Neutrophil (primary cell): Measurements from ENCODE around the gene SERPINC1.
"Not testable (repeated sequence)": the region's sequence is repeated elsewhere in the genome, so short reads cannot be mapped to it uniquely, and the experiment has no call there.

Experiments
- H3K27ac ChIP-seq: fragments of 200-600 bp; sonication (generic); 2 replicates; pipeline ENCODE4 v1.5.1; 2016; ENCODE audit warnings: mild to moderate bottlenecking, moderate library complexity
- H3K27me3 ChIP-seq: fragments of 200-600 bp; sonication (generic); 2 replicates; pipeline ENCODE4 v1.6.0; 2016; ENCODE audit warnings: mild to moderate bottlenecking
- H3K36me3 ChIP-seq: fragments of 200-600 bp; sonication (generic); 2 replicates; pipeline ENCODE4 v1.5.1; 2017
- H3K4me1 ChIP-seq, 2 experiments: fragments of 200-600 bp in 1 of 2; sonication (generic) in 1 of 2; 1 replicate in 1 of 2; 2 replicates in 1 of 2; pipeline versions ENCODE4 v1.5.1 to v1.6.1; 2013 to 2016; ENCODE audit warnings: low read depth in 1 of 2, low read length in 1 of 2, mild to moderate bottlenecking in 1 of 2, moderate library complexity in 1 of 2; ENCODE audit not compliant: control insufficient read depth in 1 of 2, insufficient read depth in 1 of 2
- H3K4me3 ChIP-seq, 2 experiments: fragments of 200-600 bp in 1 of 2; sonication (generic) in 1 of 2; 1 replicate in 1 of 2; 2 replicates in 1 of 2; pipeline ENCODE4 v1.5.1; 2013 to 2016; ENCODE audit warnings: low read depth in 1 of 2, low read length in 1 of 2, mild to moderate bottlenecking in 1 of 2, moderate library complexity in 1 of 2
- H3K9me3 ChIP-seq: fragments of 200-600 bp; sonication (generic); 2 replicates; pipeline ENCODE4 v1.5.1; 2016
- TF ChIP-seq, protein P1 (sequence below): fragments of 200-600 bp; sonication (generic); IDR thresholded peaks from 2 replicates; pipeline ENCODE4 v1.5.1; 2016; ENCODE audit warnings: antibody characterized with exemption

SERPINC1 gene

GRCh38 chr1:173865468-173866164 is 51.5 kb downstream of the SERPINC1 start:
- Histone ChIP-seq H3K4me3 (no peak overlapping the region), H3K36me3 (peaks cover 41% of the 10 kb centered on the region), H3K4me1 (peaks cover 41 to 52% of the 10 kb centered on the region in 2 experiments), H3K9me3 (no peaks in the 10 kb centered on the region), H3K27me3 (no peaks in the 10 kb centered on the region), H3K27ac (peak overlapping the region; percentile 95)
- TF ChIP-seq, protein P1, sequence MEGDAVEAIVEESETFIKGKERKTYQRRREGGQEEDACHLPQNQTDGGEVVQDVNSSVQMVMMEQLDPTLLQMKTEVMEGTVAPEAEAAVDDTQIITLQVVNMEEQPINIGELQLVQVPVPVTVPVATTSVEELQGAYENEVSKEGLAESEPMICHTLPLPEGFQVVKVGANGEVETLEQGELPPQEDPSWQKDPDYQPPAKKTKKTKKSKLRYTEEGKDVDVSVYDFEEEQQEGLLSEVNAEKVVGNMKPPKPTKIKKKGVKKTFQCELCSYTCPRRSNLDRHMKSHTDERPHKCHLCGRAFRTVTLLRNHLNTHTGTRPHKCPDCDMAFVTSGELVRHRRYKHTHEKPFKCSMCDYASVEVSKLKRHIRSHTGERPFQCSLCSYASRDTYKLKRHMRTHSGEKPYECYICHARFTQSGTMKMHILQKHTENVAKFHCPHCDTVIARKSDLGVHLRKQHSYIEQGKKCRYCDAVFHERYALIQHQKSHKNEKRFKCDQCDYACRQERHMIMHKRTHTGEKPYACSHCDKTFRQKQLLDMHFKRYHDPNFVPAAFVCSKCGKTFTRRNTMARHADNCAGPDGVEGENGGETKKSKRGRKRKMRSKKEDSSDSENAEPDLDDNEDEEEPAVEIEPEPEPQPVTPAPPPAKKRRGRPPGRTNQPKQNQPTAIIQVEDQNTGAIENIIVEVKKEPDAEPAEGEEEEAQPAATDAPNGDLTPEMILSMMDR = no peak

- Histone ChIP-seq H3K27ac (peak overlapping the region; percentile 0), H3K4me3 (no peak overlapping the region), H3K36me3 (peaks cover 36% of the 10 kb centered on the region), H3K27me3 (no peaks in the 10 kb centered on the region), H3K4me1 (peaks cover 28 to 40% of the 10 kb centered on the region in 2 experiments), H3K9me3 (no peaks in the 10 kb centered on the region)
- TF ChIP-seq, protein P1 = no peak
Observed at GRCh38 chr1:173864179-173864867, 52.8 kb downstream of the SERPINC1 start.

DNA sequence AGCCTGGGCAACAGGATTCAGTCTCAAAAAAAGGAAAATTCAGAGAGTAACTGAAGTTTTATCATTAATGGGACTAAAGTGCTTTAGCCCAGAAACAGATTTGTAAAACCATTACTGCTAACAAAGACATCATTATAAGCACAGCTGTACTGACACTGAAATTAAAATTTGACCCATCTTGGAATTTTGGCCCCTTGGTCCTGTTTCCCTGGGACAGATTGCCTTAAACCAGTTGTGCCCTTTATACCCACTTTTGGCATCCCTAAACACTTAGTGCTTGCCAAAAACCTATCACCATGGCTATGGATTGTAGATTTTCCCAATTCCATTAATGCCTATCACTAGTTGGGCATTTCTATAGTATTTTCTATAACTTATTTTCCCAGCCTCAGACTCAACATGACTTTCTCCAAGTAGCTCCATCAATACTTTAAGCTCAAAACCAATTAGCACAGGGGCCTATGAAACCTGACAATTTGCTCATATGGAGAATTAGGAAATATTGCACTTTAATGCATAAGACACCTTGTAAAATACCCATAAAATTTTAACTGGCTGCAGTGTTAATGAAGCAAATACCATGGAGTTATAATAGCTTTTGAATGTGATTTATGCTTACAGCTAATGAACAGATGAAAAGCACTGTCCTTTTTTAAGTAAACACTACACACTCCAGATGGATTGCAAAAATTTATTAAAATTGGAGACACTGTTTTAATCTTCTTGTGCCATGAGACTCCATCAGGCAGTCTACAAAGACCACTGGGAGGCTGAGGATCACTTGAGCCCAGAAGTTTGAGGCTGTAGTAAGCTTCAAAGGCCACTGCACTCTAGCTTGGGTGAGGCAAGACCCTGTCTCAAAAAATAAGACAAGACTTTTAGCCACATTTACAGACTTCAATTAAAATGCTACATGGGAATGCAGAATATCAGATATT is 53.6 kb downstream of the SERPINC1 start:
- no peaks in the 10 kb centered on the region for H3K9me3 ChIP-seq
- TF ChIP-seq, protein P1 = no peak
- no peaks in the 10 kb centered on the region for H3K27me3 ChIP-seq
- H3K4me1 ChIP-seq = peaks cover 21 to 31% of the 10 kb centered on the region in 2 experiments
- H3K36me3 ChIP-seq = peaks cover 36% of the 10 kb centered on the region
- peak overlapping the region; percentile 0 for H3K27ac ChIP-seq
- no peak overlapping the region for H3K4me3 ChIP-seq

DNA sequence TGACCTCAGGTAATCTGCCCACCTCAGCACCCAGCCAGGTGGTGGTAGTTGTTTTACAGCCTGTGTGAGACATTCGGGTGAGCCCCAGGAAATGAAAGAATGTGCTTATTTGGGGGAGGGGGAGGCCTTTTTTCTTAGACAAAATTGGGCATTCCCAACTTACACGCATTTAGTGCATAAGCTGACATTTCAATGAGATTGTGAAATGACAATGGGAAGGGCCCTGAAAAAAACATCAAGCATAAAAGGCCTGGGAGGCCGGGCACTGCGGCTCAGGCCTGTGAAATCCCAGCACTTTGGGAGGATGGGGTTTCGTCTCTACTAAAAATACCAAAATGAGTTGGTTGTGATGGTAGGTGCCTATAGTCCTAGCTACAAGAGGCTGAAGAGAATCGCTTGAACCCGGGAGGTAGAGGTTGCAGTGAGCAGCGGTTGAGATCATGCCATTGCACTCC is 54.3 kb downstream of the SERPINC1 start:
- H3K4me1 ChIP-seq = peaks cover 21 to 26% of the 10 kb centered on the region in 2 experiments
- H3K27me3 ChIP-seq = no peaks in the 10 kb centered on the region
- H3K27ac ChIP-seq = no peak overlapping the region
- no peaks in the 10 kb centered on the region for H3K9me3 ChIP-seq
- peaks cover 36% of the 10 kb centered on the region for H3K36me3 ChIP-seq
- TF ChIP-seq, protein P1 = no peak
- H3K4me3 ChIP-seq = no peak overlapping the region

GRCh38 chr1:173862146-173862768 is 54.9 kb downstream of the SERPINC1 start:
- H3K36me3 ChIP-seq = peaks cover 41% of the 10 kb centered on the region
- not testable (repeated sequence) for H3K27me3 ChIP-seq, H3K4me3 ChIP-seq, H3K9me3 ChIP-seq, H3K27ac ChIP-seq
- H3K4me1 ChIP-seq = peaks cover 16 to 24% of the 10 kb centered on the region in 2 experiments
